CD4-positive, alpha-beta T cell treated with Interleukin-2 at 100 ng/mL for 4 hours (primary cell): ENCODE measurements around the gene ARHGAP21.
A peak's percentile ranks its signal among the peaks of the same experiment; 100 is the strongest.

ENCODE experiments used
- DNase-seq: peaks from one replicate; pipeline ENCODE4 v3.0.0-alpha.2; 2020; ENCODE audit warnings: low spot score

The ARHGAP21 gene

DNA sequence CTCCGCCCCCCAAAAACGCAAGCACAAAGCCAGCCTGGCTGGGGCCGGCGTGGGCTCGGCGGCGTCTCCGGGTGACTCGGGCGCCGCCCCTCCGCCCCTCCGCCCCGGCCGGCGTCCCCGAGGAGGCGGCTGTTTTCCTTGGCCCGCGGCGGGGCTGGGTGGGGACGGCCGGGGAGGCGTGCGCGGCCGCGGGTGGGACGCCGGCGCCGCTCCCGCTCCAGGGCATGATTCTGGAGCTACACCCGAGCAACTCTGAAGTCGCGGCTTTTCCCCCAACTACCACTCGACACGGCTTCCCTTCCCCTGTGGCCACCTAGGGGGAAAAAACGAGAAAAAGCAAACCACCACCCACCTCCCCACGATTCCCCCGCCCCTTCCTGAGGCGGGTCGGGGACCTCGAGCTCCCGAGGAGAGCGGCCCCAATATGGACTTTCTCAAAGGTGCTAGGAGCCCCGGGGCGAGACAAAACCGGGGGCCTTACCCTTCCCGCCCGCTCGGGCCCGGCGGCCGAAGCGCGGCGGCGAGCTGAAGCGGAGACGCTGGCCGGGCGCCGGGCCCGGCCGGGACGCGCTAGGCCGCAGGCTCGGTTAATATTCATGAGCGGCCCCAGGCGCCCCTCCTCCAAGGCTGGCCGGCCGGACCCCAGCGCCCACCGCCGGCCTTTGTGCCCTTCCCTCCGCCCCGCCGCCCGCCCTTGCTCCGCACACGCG is 856 bp downstream of the ARHGAP21 start:
- peak; percentile 54 for DNase-seq

DNA sequence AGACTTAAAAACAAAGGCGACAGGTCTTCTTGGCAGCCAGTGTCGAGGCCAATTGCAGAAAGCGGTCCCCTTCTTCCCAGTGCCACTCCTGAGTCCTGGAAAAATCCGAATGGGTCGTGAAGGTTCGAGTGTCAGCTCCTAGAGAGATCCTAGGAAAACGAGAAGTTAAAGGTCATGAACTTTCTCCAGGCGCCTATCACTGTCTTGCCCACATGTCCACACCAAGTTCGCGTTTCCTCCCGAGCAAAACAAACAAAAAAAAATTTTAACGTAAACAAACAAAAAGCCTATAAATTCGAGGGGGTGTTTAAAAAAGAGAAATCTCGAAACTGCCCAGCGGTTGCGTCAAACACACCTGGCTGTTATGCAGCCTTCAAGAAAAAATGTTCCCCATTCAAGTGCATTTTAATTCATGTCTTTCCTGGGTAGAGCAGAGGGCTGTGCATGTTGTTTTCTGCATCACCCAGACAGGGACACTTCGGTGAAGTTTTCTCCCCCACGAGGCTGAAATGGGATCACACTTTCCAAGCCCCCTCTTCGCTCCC is 1.5 kb downstream of the ARHGAP21 start:
- peak; percentile 28 for DNase-seq

DNA sequence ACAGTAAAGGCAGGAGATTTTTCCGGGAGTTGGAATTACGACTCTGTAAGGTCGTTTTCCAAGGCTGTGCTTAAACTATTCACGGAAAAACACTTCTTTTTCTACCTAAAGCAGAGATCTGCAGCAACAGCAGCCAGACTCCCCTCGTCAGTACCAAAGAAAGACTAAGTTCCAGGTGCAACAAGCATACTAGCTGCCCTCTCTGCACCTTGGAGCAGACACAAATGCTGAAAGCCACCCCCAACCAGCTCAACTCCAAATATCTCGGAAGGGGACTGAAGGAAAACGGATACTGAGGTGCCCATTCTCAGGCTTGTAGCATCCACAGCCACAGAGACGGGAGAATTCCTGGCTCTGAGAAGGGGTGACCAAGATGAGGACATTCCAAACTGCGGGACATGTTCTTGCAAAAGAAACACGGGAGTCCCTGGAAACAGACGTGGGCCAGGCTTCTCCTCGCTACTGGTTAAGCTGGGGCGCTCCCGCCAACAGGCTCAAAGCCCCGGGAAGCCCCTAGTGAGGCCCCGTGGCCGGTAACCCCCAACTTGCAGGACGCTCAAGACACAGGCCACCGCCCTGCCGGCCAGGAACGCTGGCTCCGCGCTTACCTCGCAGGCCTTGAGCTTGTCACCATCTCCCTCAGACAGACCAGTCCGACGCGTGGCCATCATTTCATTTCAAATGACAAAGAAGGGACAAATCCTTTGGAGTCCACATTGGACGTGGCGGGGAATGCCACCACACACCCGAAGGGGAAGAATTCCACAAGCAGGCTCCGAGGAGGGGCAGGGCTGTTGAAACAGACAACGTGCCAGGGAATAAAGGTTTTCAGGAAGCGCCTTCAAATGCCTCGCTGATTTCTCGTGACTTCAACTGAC is 2.2 kb downstream of the ARHGAP21 start:
- no peak for DNase-seq

- no peak for DNase-seq
Observed at GRCh38 chr10:24720096-24720495, 3.6 kb downstream of the ARHGAP21 start.

DNA sequence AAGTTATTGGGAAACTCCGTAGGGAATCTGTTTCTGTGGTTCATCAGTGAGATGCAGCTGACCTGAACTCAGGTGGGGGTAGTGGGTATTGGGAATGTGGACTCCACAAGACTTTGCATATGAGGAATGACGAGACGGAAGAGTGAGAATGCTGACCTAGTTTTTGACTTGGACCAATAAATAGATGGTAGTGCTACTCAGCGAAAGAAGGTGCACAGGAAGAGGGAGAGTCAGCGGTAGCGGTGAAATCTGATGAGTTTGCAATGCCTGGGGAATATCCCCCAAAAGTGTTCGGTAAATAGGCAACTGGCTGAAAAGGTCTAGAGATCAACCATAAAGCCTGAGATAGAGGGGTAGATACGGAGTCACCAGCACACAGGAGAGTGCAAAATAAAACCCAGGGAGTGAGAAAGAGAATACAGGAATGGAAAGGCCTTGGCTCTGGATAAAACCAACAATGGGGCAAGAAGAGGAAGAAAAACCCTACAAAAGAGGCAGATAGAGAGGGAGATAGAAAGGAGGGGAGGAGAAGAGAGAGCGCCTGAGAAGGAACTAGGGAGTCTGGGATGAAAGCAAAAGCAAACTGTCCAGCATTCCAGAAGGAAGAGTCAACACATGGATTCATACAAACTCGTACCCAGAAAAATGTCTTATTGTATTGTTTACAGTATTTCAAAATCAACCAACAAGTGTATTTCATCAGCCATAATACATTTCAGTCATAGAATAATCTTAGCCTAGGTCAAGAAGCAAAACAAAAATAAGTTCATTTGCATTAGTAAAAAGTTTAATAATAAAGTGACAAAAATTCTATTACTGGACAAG is 5.4 kb downstream of the ARHGAP21 start:
- DNase-seq = no peak

DNA sequence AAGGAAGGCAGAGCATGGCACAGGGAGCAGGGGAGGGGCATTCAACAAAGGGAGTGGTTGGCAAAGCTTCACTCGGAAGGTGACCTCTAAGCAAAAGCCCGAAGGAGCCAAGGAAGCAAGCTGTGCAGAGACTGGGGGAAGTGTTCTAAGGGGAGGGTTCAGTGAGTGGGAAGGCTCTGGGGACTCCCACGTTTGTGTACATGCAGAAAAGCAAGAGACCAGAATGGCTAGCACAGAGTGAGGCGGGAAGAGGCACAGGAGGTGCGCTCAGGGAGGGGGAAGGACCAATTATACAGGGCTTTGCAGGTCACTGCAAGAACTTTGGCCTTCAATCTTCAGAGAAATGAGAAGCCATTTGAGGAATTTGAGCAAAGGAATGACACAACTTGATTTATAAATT is 7.4 kb downstream of the ARHGAP21 start:
- no peak for DNase-seq

GRCh38 chr10:24715246-24715769 is 8.4 kb downstream of the ARHGAP21 start:
- no peak for DNase-seq

- DNase-seq = no peak
Observed at GRCh38 chr10:24713086-24713485, 10.6 kb downstream of the ARHGAP21 start.

DNA sequence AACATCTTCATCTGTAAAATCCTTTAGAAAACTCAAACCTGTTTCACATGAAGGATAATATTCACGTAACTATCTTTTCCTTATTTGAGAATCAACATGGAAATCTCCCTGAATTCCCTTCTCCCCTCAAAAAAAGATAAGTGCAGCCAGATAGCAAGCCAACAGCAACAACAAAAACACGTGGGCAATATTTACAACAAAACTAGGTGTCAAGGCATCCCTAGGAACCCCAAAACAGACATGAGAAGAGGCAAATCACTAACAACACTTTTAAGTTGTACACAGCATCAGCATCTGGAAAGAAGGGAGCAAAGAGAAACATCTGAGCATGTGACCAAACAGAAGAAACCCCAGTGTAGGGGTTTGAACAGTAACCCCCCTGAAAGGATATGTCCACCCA is 12.2 kb downstream of the ARHGAP21 start:
- no peak for DNase-seq

- DNase-seq = no peak
Observed at GRCh38 chr10:24708081-24708480, 15.6 kb downstream of the ARHGAP21 start.

- DNase-seq = no peak
Observed at GRCh38 chr10:24707445-24707844, 16.2 kb downstream of the ARHGAP21 start.

GRCh38 chr10:24706479-24707118 is 17.1 kb downstream of the ARHGAP21 start:
- peak; percentile 30 for DNase-seq

DNA sequence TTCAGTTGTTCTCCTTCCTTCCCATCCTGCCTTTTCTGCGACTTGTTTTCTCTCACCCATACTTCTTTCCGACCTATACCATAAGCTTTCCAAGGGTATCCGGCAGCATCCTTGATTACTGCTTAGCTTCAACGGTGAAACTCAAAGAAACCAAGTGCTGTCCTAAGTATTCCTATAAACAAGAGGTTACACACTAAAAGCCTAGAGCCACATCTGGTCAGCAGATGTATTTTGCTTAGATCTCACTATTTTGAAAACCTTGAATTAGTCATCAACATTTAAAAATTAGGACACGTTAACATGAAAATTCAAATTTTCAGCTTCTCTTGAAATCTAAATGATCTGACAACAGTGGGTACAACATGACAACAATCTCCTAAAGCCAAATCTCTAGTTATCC is 20.0 kb downstream of the ARHGAP21 start:
- no peak for DNase-seq

GRCh38 chr10:24701447-24701846 is 22.2 kb downstream of the ARHGAP21 start:
- no peak for DNase-seq

DNA sequence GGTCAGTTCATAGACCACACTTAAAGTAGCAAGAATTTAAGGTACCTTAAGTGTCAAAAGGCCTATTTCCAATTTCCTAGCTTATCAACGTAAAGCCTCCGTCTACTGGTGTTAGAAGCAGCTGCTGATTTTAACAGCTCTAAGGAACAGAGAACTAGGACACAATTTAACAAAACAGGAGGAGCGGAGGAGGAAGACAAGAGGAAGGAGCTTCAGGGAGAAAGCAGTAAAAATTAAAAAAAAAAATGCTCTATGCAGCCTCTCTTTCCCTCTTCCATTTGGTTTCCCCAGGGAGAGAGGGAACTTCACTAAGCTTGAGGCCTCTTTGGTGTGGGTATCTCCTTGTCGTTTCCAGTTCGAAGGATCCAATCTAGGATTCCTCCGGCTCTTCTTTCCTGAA is 22.7 kb downstream of the ARHGAP21 start:
- DNase-seq = no peak

- DNase-seq = no peak
Observed at GRCh38 chr10:24698270-24698669, 25.4 kb downstream of the ARHGAP21 start.

GRCh38 chr10:24697080-24697479 is 26.6 kb downstream of the ARHGAP21 start:
- DNase-seq = no peak

GRCh38 chr10:24695452-24695851 is 28.2 kb downstream of the ARHGAP21 start:
- no peak for DNase-seq

- no peak for DNase-seq
Observed at GRCh38 chr10:24694086-24694485, 29.6 kb downstream of the ARHGAP21 start.

- DNase-seq = no peak
Observed at GRCh38 chr10:24690961-24691512, 32.6 kb downstream of the ARHGAP21 start.

DNA sequence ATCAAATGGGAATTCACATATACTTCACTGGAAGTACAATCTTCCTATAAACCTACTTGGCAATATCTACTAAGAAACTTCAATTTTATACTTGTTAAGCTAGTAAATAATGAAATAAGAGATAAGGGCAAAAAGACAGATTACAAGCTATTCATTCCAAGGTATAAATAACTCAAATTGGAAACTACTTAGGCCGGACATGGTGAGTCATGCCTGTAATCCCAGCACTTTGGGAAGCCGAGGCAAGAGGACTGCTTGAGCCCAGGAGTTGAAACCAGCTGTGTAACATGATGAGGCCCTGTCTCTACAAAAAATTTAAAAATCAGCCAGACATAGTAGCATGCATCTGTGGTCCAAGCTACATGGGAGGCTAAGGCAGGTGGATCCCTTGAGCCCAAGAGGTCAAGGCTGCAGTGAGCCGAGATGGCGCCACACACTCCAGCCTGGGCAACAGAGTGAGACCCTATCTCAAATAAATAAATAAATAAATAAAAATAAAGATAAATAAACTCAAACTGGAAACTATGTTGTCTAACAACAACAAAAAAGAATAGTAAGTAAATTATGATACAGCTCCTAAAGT is 37.6 kb downstream of the ARHGAP21 start:
- DNase-seq = no peak
